Tibial nerve (tissue), 4 donors: ENCODE data around the gene SNX30.

Source experiments
- CTCF ChIP-seq, 5 experiments: fragments of 200-600 bp in 3 of 5; fragments of 450-650 bp in 2 of 5; sonication (generic) in 3 of 5; IDR thresholded peaks; one replicate each; pipeline ENCODE4 v1.5.1; 2016 to 2019; ENCODE audit warnings: antibody characterized with exemption in 5 of 5, mild to moderate bottlenecking in 3 of 5, moderate library complexity in 2 of 5
- EP300 ChIP-seq, 2 donors: sonication (generic); formaldehyde crosslinking; IDR thresholded peaks; one replicate each; pipeline ENCODE4 v1.6.1; 2017; ENCODE audit warnings: antibody characterized with exemption in 2 of 2, mild to moderate bottlenecking in 1 of 2
- POLR2A ChIP-seq, 2 donors: fragments of 450-650 bp; IDR thresholded peaks; one replicate each; pipeline ENCODE4 v1.6.1; 2017; ENCODE audit warnings: antibody characterized with exemption in 2 of 2, mild to moderate bottlenecking in 2 of 2, moderate library complexity in 2 of 2

DNA sequence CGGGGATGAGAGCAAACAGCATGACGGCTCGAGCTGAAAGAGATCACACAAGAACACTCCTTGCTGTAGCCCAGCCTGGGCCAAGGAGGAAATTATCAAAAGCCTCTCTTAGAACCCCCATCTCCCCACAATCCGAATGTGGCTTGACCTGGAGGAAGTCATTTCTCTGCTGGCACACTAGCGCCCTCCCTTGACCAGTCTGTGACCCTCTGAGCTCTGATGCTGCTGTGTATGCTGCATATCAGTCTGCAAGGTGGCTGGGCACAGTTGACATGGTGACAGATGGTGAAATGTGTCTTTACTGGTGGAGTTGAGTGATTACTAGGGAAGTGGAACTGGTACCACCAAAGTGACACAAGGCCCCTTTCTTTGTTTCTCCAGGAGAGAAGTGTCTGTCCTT, 136.8 kb downstream of the SNX30 start:
- TF ChIP-seq POLR2A (IDR thresholded peaks at IDR 0.05) (no peak), CTCF (IDR thresholded peaks at IDR 0.05) (peak in 1 of 5 experiments; percentile 18), EP300 (IDR thresholded peaks at IDR 0.05) (no peak)
